H1 (cell line): Measurements from ENCODE around the gene ASTL. TPM values are rescaled to one million over a fixed set of nuclear protein-coding genes. Genes with fewer than 3 reads are reported as not detected.

Experiments
- GTF2F1 ChIP-seq: IDR thresholded peaks from 2 replicates; pipeline ENCODE4 v1.6.1; 2012; ENCODE audit warnings: low read depth, low read length, improper control_type of control experiment, borderline replicate concordance
- HDAC6 ChIP-seq: IDR thresholded peaks from one replicate; pipeline ENCODE4 v1.7.1; 2012; ENCODE audit warnings: low read depth, mild to moderate bottlenecking, inconsistent platforms, low read length, moderate library complexity
- RBBP5 ChIP-seq: IDR thresholded peaks from 2 replicates; pipeline ENCODE4 v1.7.1; 2012; ENCODE audit warnings: low read depth, mild to moderate bottlenecking, inconsistent platforms, low read length, moderate library complexity, borderline replicate concordance
- RNF2 ChIP-seq: fragments of 200-900, 300-1000 bp; sonication (generic); IDR thresholded peaks from 2 replicates; pipeline ENCODE4 v1.7.1; 2016; ENCODE audit warnings: borderline replicate concordance, low read depth, mild to moderate bottlenecking, antibody characterized with exemption, low read length; ENCODE audit not compliant: poor library complexity, severe bottlenecking; ENCODE audit errors: missing control alignments
- polyA plus RNA-seq, 7 experiments: library from polyadenylated mRNA; depleted of rRNA in 3 of 7; stranded (reverse) in 5 of 7; unstranded in 2 of 7; fragments of >200 nt in 5 of 7; fragments of 200-250 nt in 2 of 7; gene quantifications; 1 replicate in 5 of 7; 2 replicates in 1 of 7; 4 replicates in 1 of 7; pipeline versions ENCODE4 v1.2.1 to v1.2.3, GENCODE V29; 2011 to 2013; ENCODE audit warnings: missing spikeins in 2 of 7, mixed read lengths in 2 of 7
- total RNA-seq: library from RNA; stranded (reverse); fragmentation: NEBNext Ultra II Directional; extraction: Animal tissue kit (Norgen Biotek cat#: 25700); gene quantifications from 2 replicates; pipeline ENCODE4 v1.2.1, GENCODE V29; 2021
- TF ChIP-seq, protein P1 (sequence below), 3 experiments: IDR thresholded peaks; 1 replicate in 2 of 3; 2 replicates in 1 of 3; pipeline versions ENCODE4 v1.5.1 to v1.6.1; 2011; ENCODE audit warnings: low read length in 3 of 3, mild to moderate bottlenecking in 3 of 3, inconsistent platforms in 2 of 3, low read depth in 1 of 3, moderate library complexity in 1 of 3; ENCODE audit not compliant: insufficient read depth in 1 of 3; ENCODE audit errors: control extremely low read depth in 1 of 3

The ASTL gene
- total and polyA plus RNA-seq, 2 of the 8 experiments (the other 6 are each of a cell fraction or from before 2014, with no cell fraction given) = 0.60 to 1.4 TPM

DNA sequence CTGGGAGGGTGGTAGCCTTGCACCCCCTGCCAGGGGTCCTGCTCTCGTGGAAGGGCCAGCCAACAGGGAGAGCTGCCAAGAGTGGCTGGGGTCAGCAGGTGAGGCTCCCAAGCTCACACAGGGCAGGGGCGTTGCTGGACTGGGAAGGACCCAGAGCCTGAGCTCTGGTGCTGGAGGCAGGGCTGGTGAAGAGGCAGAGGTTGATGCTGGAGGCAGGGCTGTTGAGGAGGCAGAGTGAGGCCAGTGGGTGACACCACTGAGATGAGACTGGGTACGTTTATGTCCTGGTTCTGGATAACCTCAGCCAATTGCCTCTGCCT lies 29.0 kb downstream of the ASTL start (continued):
- TF ChIP-seq, protein P1, sequence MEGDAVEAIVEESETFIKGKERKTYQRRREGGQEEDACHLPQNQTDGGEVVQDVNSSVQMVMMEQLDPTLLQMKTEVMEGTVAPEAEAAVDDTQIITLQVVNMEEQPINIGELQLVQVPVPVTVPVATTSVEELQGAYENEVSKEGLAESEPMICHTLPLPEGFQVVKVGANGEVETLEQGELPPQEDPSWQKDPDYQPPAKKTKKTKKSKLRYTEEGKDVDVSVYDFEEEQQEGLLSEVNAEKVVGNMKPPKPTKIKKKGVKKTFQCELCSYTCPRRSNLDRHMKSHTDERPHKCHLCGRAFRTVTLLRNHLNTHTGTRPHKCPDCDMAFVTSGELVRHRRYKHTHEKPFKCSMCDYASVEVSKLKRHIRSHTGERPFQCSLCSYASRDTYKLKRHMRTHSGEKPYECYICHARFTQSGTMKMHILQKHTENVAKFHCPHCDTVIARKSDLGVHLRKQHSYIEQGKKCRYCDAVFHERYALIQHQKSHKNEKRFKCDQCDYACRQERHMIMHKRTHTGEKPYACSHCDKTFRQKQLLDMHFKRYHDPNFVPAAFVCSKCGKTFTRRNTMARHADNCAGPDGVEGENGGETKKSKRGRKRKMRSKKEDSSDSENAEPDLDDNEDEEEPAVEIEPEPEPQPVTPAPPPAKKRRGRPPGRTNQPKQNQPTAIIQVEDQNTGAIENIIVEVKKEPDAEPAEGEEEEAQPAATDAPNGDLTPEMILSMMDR (IDR thresholded peaks at IDR 0.05; ENCODE audit: control extremely low read depth in 1 of 3, insufficient read depth in 1 of 3, low read depth in 1 of 3, low read length in 3 of 3) = no peak
- TF ChIP-seq RNF2 (no peak), HDAC6 (no peak), GTF2F1 (no peak), RBBP5 (no peak)
